ENCODE data around the gene CFAP46. TPM values are rescaled to one million over a fixed set of nuclear protein-coding genes. Genes with fewer than 3 reads are reported as not detected.

CFAP46 gene
- total and polyA plus RNA-seq, 2 of the 4 experiments (the other 2 are of a cell fraction), result 1.3 to 1.8 TPM

DNA sequence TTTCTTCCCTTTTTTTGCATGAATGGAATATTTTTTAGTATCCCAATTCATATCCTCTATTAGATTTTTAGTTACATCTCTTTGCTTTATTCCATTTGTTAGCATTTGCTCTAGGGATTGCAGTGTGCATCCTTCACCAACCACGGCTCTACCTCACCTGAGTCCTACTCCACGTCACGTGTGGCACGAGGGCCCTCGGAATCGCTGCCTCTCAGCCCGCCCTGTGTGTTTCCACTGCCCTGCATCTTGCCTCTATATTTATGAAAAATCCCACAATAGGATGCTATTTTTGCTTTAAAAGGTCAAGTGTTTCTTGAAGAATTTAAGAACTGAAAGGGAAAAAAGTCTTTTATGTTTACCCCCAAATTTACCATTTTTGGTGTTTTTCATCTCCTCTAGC, 41.0 kb downstream of the CFAP46 start:
- no peak overlapping the region for H3K4me3 ChIP-seq (ENCODE audit: insufficient read depth, low read depth, low read length)

More for the DNA sequence above, 41.0 kb downstream of the CFAP46 start:
- H4K20me1 ChIP-seq (ENCODE audit: insufficient read depth, low read length), result no peaks in the 10 kb centered on the region
- H3K79me1 ChIP-seq (ENCODE audit: low read depth in 1 of 2, low read length in 2 of 2), result no peaks in the 10 kb centered on the region
- H2BK5ac ChIP-seq (ENCODE audit: low read depth, low read length, poor library complexity, severe bottlenecking), result no peak overlapping the region
- no peaks in the 10 kb centered on the region for H3K9me1 ChIP-seq (ENCODE audit: insufficient read depth, low read length)
- peaks cover 4% of the 10 kb centered on the region; the same call in 1 of the 2 replicates for H3K9me3 ChIP-seq (ENCODE audit: control insufficient read depth, insufficient read depth, low read length)
- H3K14ac ChIP-seq (replicated peaks; ENCODE audit: low read depth, low read length), result no peak overlapping the region
- H3K4ac ChIP-seq (ENCODE audit: low read depth, low read length), result no peak overlapping the region
- WGBS, 2 experiments (ENCODE audit: extremely low coverage in 2 of 2, insufficient read length in 1 of 2), result 40% methylated on average over 1 of the region's 7 CpGs; no CpG with 5 or more reads in 1 of the 2 experiments
- DNase-seq, result no peak
- H4K5ac ChIP-seq (ENCODE audit: low read depth, low read length), result no peak overlapping the region
- no peak overlapping the region for H2AK5ac ChIP-seq (ENCODE audit: low read depth, low read length)
- no peak overlapping the region for H2AK9ac ChIP-seq (replicated peaks; ENCODE audit: low read depth, low read length, poor library complexity)
- dilution Hi-C loops (cut with HindIII; ENCODE audit: low sequenced_read_pairs, unreplicated experiment) (no loop called here), intact Hi-C loops (cut with micrococcal nuclease) (no loop called here), in situ Hi-C loops (cut with MboI; ENCODE audit: low sequenced_read_pairs) (no loop called here)
- no peak overlapping the region for H3K56ac ChIP-seq (ENCODE audit: extremely low read depth, insufficient read depth, low read length)
- H3K9ac ChIP-seq (ENCODE audit: low read depth, low read length), result no peak overlapping the region
- ATAC-seq (ENCODE audit: low read depth), result no peak
- H3K18ac ChIP-seq (ENCODE audit: low read depth, low read length), result no peak overlapping the region
- CTCF ChIA-PET, result no interaction called here
- H4K8ac ChIP-seq (ENCODE audit: low read depth in 2 of 2, low read length in 2 of 2), result no peak overlapping the region
- H2BK20ac ChIP-seq (ENCODE audit: low read depth, low read length), result no peak overlapping the region
- H4K91ac ChIP-seq (ENCODE audit: insufficient read depth, low read depth, low read length), result no peak overlapping the region
- TF ChIP-seq NFE2L2 (IDR thresholded peaks at IDR 0.05; ENCODE audit: low read depth, low read length), result no peak
- no peak for TF ChIP-seq RFX5 (IDR thresholded peaks at IDR 0.05; ENCODE audit: low read depth, low read length)
- TF ChIP-seq BHLHE40 (IDR thresholded peaks at IDR 0.05; ENCODE audit: low read depth, low read length), result no peak
- TF ChIP-seq MAZ (IDR thresholded peaks at IDR 0.05; ENCODE audit: borderline replicate concordance, low read depth, low read length), result no peak
- no peak for TF ChIP-seq POLR2A (IDR thresholded peaks at IDR 0.05; ENCODE audit: low read depth, low read length)
- TF ChIP-seq, protein P1, sequence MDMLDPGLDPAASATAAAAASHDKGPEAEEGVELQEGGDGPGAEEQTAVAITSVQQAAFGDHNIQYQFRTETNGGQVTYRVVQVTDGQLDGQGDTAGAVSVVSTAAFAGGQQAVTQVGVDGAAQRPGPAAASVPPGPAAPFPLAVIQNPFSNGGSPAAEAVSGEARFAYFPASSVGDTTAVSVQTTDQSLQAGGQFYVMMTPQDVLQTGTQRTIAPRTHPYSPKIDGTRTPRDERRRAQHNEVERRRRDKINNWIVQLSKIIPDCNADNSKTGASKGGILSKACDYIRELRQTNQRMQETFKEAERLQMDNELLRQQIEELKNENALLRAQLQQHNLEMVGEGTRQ (IDR thresholded peaks at IDR 0.05; ENCODE audit: low read depth, low read length), result no peak
- TF ChIP-seq FOS (IDR thresholded peaks at IDR 0.05; ENCODE audit: low read depth, low read length), result no peak
- TF ChIP-seq, protein P2, sequence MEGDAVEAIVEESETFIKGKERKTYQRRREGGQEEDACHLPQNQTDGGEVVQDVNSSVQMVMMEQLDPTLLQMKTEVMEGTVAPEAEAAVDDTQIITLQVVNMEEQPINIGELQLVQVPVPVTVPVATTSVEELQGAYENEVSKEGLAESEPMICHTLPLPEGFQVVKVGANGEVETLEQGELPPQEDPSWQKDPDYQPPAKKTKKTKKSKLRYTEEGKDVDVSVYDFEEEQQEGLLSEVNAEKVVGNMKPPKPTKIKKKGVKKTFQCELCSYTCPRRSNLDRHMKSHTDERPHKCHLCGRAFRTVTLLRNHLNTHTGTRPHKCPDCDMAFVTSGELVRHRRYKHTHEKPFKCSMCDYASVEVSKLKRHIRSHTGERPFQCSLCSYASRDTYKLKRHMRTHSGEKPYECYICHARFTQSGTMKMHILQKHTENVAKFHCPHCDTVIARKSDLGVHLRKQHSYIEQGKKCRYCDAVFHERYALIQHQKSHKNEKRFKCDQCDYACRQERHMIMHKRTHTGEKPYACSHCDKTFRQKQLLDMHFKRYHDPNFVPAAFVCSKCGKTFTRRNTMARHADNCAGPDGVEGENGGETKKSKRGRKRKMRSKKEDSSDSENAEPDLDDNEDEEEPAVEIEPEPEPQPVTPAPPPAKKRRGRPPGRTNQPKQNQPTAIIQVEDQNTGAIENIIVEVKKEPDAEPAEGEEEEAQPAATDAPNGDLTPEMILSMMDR (conservative IDR thresholded peaks at IDR 0.05; ENCODE audit: low read depth, low read length), result no peak
- no peak for TF ChIP-seq MXI1 (IDR thresholded peaks at IDR 0.05; ENCODE audit: borderline replicate concordance, low read depth, low read length)
- TF ChIP-seq RCOR1 (IDR thresholded peaks at IDR 0.05; ENCODE audit: insufficient replicate concordance, low read length), result no peak
- no peak for TF ChIP-seq CHD1 (IDR thresholded peaks at IDR 0.05; ENCODE audit: low read depth, low read length)
- TF ChIP-seq SMC3 (IDR thresholded peaks at IDR 0.05; ENCODE audit: low read depth, low read length), result no peak
- TF ChIP-seq MAFK (IDR thresholded peaks at IDR 0.05; ENCODE audit: low read depth, low read length), result no peak
- TF ChIP-seq, protein P3, sequence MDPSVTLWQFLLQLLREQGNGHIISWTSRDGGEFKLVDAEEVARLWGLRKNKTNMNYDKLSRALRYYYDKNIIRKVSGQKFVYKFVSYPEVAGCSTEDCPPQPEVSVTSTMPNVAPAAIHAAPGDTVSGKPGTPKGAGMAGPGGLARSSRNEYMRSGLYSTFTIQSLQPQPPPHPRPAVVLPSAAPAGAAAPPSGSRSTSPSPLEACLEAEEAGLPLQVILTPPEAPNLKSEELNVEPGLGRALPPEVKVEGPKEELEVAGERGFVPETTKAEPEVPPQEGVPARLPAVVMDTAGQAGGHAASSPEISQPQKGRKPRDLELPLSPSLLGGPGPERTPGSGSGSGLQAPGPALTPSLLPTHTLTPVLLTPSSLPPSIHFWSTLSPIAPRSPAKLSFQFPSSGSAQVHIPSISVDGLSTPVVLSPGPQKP (IDR thresholded peaks at IDR 0.05; ENCODE audit: borderline replicate concordance, low read depth, low read length), result no peak
- no peak for TF ChIP-seq CEBPB (IDR thresholded peaks at IDR 0.05; ENCODE audit: low read depth, low read length)
- TF ChIP-seq RAD21 (IDR thresholded peaks at IDR 0.05; ENCODE audit: low read length), result no peak
- H2BK120ac ChIP-seq (ENCODE audit: low read depth, low read length), result no peak overlapping the region
- no TSS peak for BruUV-seq (replicated peaks)
- no peak overlapping the region for H3K23ac ChIP-seq (ENCODE audit: low read depth, low read length)
- H3K27me3 ChIP-seq (ENCODE audit: control insufficient read depth, insufficient read depth, low read length), result peaks cover 14% of the 10 kb centered on the region
- H3K4me2 ChIP-seq (ENCODE audit: low read depth, low read length), result no peak overlapping the region
- POLR2A ChIA-PET (ENCODE audit: unreplicated experiment), result no interaction called here
- H3K4me1 ChIP-seq (ENCODE audit: control insufficient read depth, insufficient read depth, low read length), result no peaks in the 10 kb centered on the region
- H2BK15ac ChIP-seq (ENCODE audit: low read depth, low read length), result no peak overlapping the region
- H2AFZ ChIP-seq (replicated peaks; ENCODE audit: low read length, poor library complexity), result no peak overlapping the region
- no peaks in the 10 kb centered on the region for H3K36me3 ChIP-seq (ENCODE audit: control insufficient read depth, insufficient read depth, low read length)
- H3K27ac ChIP-seq (ENCODE audit: insufficient read depth, low read length), result no peak overlapping the region
